Activated CD4-positive, alpha-beta memory T cell treated with anti-CD3 and anti-CD28 coated beads for 36 hours (primary cell): ENCODE data around the gene SF3A1. TPM values are rescaled to one million over a fixed set of nuclear protein-coding genes. Genes with fewer than 3 reads are reported as not detected.
A peak's percentile ranks its signal among the peaks of the same experiment; 100 is the strongest.

Source experiments
- CTCF ChIA-PET: fragments of 350-600 bp; sonication (Branson Sonifier 250); formaldehyde crosslinking; loops from one replicate; lab custom pipeline; 2021; ENCODE audit warnings: antibody characterized with exemption, inconsistent platforms; lab: Charles Lee
- POLR2A ChIA-PET: fragments of 350-600 bp; sonication (Branson Sonifier 250); formaldehyde crosslinking; loops from one replicate; lab custom pipeline; 2021; ENCODE audit warnings: antibody characterized with exemption; lab: Charles Lee
- DNase-seq: peaks from one replicate; pipeline ENCODE4 v3.0.0-alpha.2; 2020
- H3K27ac Mint-ChIP-seq: one replicate; pipeline ENCODE4 v1.8.0; 2021; ENCODE audit warnings: mixed read lengths
- H3K27me3 Mint-ChIP-seq: one replicate; pipeline ENCODE4 v1.8.0; 2021; ENCODE audit warnings: mixed read lengths
- H3K36me3 Mint-ChIP-seq: one replicate; pipeline ENCODE4 v1.8.0; 2021; ENCODE audit warnings: mixed read lengths
- H3K4me1 Mint-ChIP-seq: one replicate; pipeline ENCODE4 v1.8.0; 2021; ENCODE audit warnings: low read depth, mixed read lengths
- H3K4me3 Mint-ChIP-seq: one replicate; pipeline ENCODE4 v1.8.0; 2021; ENCODE audit warnings: mild to moderate bottlenecking, mixed read lengths
- H3K9me3 Mint-ChIP-seq: one replicate; pipeline ENCODE4 v1.8.0; 2021; ENCODE audit warnings: mixed read lengths
- intact Hi-C: fragments of 100-400 bp; cut with micrococcal nuclease; formaldehyde crosslinking; loops from one replicate; pipeline ENCODE4 v1.15.1; 2023
- total RNA-seq, 2 experiments: library from RNA; stranded (reverse); gene quantifications; one replicate each; pipeline ENCODE4 v1.2.3, GENCODE V29; 2021

SF3A1 gene
- total RNA-seq, 2 experiments from 2014 or later, result 255 to 273 TPM

DNA sequence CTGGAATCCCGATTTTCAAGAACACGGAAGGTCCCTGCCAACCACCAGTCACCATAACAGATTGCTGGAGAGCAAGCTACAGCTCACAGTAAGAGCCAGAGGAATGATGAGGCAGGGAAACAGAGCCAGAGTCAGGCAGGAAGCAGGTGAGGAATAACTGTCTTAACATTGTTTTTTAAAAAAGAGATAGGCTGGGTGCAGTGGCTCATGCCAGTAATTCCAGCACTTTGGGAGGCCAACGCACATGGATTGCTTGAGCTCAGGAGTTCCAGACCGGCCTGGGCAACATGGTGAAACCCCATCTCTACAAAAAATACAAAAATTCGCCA lies 53.9 kb downstream of the SF3A1 start:
- Mint-ChIP-seq H3K27ac (peak overlapping the region; percentile 98), H3K27me3 (no peaks in the 10 kb centered on the region), H3K36me3 (peaks cover 17% of the 10 kb centered on the region), H3K4me1 (peaks cover 90% of the 10 kb centered on the region), H3K9me3 (no peaks in the 10 kb centered on the region), H3K4me3 (no peak overlapping the region)
- no peak for DNase-seq
- intact Hi-C loops, result no loop called here
- POLR2A ChIA-PET, result interaction anchor here (0.8 to 3.6 kb wide), 4 partner anchors 12 to 53 kb away, joined by 3 to 11 read pairs (median 4); no protein-coding TSS in a partner anchor
- CTCF ChIA-PET, result interaction anchor here (1.1 to 4.3 kb wide), 4 partner anchors 12 to 85 kb away, joined by 5 to 22 read pairs (median 6); partner anchors contain the start of genes CASTOR1 and RNF215

DNA sequence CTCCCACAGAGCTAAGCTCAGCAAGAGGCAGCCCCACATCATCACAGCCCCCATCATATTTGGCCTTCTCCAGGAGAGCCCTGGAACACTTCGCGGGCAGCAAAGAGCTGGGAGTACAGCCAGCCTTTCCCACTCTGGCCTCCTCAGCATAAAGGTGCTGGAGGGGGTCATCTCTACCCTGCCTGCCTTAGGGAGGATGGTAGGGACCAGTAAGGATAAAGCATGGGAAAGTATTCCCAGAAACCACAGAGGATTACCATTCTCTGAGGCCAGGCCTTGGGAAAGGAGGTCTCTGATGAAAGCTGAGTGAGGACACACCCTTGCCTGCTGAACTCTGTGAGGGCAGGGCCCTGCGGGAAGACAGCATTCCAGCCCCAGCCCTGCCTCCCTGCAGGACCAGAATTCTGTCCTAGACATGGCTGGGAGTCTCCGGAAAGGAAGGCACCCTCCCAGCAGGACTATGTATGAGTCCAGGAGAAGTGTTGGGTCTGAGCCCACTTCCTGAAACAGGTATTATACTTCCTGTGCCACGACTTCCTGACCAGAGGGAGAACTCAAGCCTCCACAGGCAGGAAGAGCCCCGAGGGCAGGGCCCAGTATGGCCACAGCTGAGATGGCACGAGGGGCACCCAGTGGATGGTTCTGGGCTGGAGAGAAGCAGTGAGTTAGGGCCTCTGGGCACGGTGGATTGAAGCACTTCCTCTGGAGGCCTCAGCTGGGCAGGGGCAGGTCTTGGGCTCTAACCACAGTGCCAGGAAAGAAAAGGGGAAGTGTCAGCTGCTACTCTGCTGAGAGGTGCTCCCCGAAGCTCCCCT lies 54.5 kb downstream of the SF3A1 start:
- H3K27me3 Mint-ChIP-seq, result no peaks in the 10 kb centered on the region
- ChIA-PET POLR2A (interaction anchor here (1.1 to 3.6 kb wide), 2 partner anchors 11 to 46 kb away, joined by 5 to 11 read pairs; no protein-coding TSS in a partner anchor), CTCF (interaction anchor here (1.1 to 4.3 kb wide), 4 partner anchors 12 to 85 kb away, joined by 5 to 22 read pairs (median 6); partner anchors contain the start of genes CASTOR1 and RNF215)
- H3K36me3 Mint-ChIP-seq, result peaks cover 17% of the 10 kb centered on the region
- peaks cover 91% of the 10 kb centered on the region for H3K4me1 Mint-ChIP-seq
- peak overlapping the region; percentile 98 for H3K27ac Mint-ChIP-seq
- no peak overlapping the region for H3K4me3 Mint-ChIP-seq
- DNase-seq, result no peak
- intact Hi-C loops, result no loop called here
- H3K9me3 Mint-ChIP-seq, result no peaks in the 10 kb centered on the region

DNA sequence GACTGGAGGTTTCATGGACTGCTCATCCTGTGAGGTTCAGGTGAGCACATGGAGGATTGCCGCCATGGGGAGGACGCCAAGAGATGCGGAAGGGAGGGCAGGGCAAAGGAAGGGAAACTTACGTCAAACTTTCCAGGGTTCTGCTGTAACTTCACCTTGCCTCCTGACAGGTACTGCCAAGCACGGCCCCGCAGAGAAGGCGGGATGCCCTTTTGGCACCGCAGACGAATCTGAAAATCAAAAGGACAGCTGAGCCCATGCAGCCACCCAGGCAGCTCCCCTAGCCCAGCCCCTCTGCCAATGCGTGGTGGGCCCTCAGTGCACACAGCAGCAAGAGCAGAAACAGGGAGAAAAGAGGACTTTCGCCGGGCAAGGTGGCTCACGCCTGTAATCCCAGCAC lies 57.4 kb downstream of the SF3A1 start:
- DNase-seq, result no peak
- H3K9me3 Mint-ChIP-seq, result no peaks in the 10 kb centered on the region
- POLR2A ChIA-PET, result interaction anchor here (1.0 kb wide), 1 partner anchor 15 kb away, joined by 3 read pairs; no protein-coding TSS in a partner anchor
- peaks cover 79% of the 10 kb centered on the region for H3K4me1 Mint-ChIP-seq
- no peak overlapping the region for H3K27ac Mint-ChIP-seq
- H3K36me3 Mint-ChIP-seq, result peaks cover 18% of the 10 kb centered on the region
- CTCF ChIA-PET, result interaction anchor here (3.2 kb wide), 1 partner anchor 11 kb away, joined by 25 read pairs; the partner anchor contains the start of gene CASTOR1
- intact Hi-C loops, result no loop called here
- H3K4me3 Mint-ChIP-seq, result no peak overlapping the region
- no peaks in the 10 kb centered on the region for H3K27me3 Mint-ChIP-seq

DNA sequence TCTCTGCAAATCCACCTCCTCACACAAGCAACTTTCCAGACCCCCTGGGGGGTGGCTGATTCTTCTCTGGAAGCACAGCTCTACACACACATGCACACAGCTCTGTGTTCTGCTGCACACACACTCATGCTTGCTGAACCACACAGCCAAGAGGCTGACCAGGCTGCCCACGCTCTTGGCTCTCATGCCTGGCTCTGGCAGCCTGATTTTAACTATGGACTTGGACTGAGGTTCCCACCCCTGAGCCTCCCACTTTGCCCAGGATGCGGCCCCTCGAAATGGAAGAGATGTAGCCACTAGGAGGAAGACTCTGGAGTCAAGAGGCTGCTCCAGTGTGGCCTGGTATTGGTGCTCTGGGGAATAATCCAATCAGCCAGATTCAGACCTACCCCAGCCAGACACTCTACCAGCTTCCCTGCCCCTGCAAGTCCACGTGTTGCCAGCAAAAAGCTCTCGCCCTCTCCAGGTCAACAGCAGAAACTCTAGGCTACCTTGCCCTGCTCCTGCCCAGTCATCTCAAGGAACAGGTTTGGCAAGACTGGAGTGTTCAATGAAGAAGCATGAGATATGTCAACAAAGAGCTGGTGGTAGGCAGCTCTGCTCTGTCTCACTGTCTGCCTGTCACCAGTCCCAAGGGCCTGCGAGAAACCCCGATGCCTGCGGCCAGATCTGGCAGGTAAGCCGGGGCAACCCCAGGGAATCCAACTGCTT lies 58.5 kb downstream of the SF3A1 start:
- Mint-ChIP-seq H3K4me1 (peaks cover 68% of the 10 kb centered on the region), H3K27me3 (no peaks in the 10 kb centered on the region), H3K9me3 (no peaks in the 10 kb centered on the region), H3K36me3 (peaks cover 17% of the 10 kb centered on the region), H3K27ac (peak overlapping the region; percentile 51), H3K4me3 (no peak overlapping the region)
- intact Hi-C loops, result no loop called here
- ChIA-PET CTCF (interaction anchor here (2.5 to 3.2 kb wide), 2 partner anchors 9 to 10 kb away, joined by 14 to 25 read pairs; partner anchors contain the start of gene CASTOR1), POLR2A (interaction anchor here (1.0 kb wide), 1 partner anchor 16 kb away, joined by 3 read pairs; no protein-coding TSS in a partner anchor)
- no peak for DNase-seq

DNA sequence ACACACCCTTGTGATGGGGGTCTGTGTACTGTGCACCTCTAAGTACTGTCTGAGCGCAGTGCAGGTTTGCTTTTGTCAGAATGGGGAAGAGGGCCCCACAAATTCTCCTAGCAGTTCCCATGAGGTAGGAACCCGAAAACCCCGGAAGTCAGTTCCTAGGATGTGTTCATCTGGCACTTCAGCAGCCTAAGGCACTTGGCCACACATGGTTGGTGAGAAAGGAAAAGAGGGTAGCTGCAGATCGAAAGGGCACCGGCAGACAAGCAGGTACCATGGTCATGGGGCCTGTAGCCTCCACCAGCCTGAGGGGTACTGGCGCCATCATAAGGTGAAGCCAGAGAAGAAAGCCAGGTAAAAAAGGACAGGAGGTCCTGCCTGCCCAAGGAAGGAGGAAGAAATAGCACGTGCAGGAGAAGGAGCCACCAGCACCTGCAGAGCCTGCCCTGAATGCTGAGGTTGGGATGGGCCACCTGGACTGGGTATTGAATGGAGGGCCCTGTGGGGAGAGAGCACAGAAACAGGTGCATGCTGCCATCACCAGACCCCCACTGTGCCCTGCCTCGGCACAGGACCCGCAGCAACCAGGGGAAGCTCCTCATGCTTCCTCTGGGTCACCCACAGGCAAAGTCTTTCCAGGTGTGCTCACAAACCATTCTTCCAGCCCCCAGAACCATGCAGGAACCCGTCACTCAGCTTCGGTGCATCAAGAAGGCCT lies 59.3 kb downstream of the SF3A1 start:
- Mint-ChIP-seq H3K4me1 (peaks cover 60% of the 10 kb centered on the region), H3K4me3 (no peak overlapping the region), H3K27me3 (no peaks in the 10 kb centered on the region), H3K9me3 (no peaks in the 10 kb centered on the region), H3K27ac (peak overlapping the region; percentile 61), H3K36me3 (peaks cover 19% of the 10 kb centered on the region)
- POLR2A ChIA-PET, result no interaction called here
- no peak for DNase-seq
- intact Hi-C loops, result no loop called here
- CTCF ChIA-PET, result interaction anchor here (2.5 kb wide), 1 partner anchor 10 kb away, joined by 14 read pairs; no protein-coding TSS in a partner anchor

DNA sequence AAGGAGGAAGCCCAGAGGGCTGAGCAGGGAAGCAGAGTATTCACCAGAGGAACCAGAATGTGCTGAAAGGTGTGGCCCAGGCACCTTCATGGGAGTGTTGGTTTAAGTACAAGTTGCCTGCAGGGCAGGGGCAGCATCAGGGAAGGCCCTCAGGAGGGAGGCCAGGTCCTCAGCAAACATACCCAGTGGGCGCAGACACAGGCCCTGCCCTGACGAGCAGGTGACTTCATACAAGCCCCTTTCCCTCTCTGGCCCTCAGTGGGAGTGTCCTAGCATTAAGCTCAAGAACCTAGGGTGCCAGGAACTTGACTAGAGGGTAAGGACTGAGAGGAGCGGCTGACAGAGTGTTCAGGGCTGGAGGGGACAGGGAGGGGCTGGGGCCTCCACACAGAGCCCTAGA lies 59.9 kb downstream of the SF3A1 start:
- H3K27ac Mint-ChIP-seq, result peak overlapping the region; percentile 61
- no peak overlapping the region for H3K4me3 Mint-ChIP-seq
- peaks cover 19% of the 10 kb centered on the region for H3K36me3 Mint-ChIP-seq
- H3K9me3 Mint-ChIP-seq, result no peaks in the 10 kb centered on the region
- H3K4me1 Mint-ChIP-seq, result peaks cover 54% of the 10 kb centered on the region
- H3K27me3 Mint-ChIP-seq, result no peaks in the 10 kb centered on the region
- ChIA-PET CTCF (interaction anchor here (2.1 to 2.5 kb wide), 2 partner anchors 9 to 90 kb away, joined by 5 to 14 read pairs; partner anchors contain the start of gene RNF215), POLR2A (no interaction called here)
- DNase-seq, result no peak
- intact Hi-C loops, result no loop called here

DNA sequence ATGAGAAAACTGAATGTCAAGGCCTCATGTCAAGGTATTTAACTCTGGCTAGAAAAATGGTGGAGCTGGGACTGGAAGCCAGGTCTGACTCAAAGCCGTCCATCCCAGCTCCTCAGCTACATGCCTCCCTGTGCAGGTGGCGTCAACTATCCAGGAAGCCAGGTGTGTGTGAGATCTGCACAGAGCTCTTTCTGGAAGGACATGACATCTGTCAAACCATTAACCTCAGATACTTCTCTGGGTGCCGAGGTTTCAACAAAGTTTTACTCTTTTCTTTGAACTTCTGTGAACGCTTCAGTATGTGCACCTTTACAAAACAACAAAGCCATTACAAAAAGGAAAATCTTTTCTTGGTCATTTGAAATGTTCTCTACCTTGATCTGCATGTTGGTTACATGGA lies 60.4 kb downstream of the SF3A1 start:
- intact Hi-C loops, result no loop called here
- Mint-ChIP-seq H3K27ac (peak overlapping the region; percentile 61), H3K27me3 (no peaks in the 10 kb centered on the region), H3K9me3 (no peaks in the 10 kb centered on the region), H3K4me3 (no peak overlapping the region), H3K36me3 (peaks cover 16% of the 10 kb centered on the region), H3K4me1 (peaks cover 49% of the 10 kb centered on the region)
- CTCF ChIA-PET, result interaction anchor here (1.2 to 2.5 kb wide), 3 partner anchors 8 to 96 kb away, joined by 3 to 14 read pairs (median 5); partner anchors contain the start of gene RNF215
- POLR2A ChIA-PET, result interaction anchor here (0.5 kb wide), 1 partner anchor 449 kb away, joined by 3 read pairs; no protein-coding TSS in a partner anchor
- DNase-seq, result no peak

DNA sequence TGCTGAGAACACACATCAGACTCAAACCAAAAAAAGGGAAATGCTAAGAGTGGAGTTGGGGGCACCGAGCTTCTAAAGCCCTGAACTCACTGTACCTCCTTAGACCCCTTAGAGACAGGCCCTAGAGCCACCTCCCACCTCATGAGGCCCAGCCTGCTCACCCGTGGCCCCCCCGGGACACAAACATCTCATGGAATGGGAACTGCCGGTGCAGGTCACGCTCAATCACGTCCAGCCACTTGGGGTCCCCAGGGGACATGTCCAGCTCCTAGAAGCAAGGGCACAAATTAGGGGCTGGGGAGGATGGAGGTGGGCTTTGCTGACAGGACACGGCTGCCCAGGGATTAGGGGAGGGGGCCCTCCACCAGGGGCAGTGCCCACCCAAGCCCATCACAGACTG lies 61.1 kb downstream of the SF3A1 start:
- no peak for DNase-seq
- H3K27ac Mint-ChIP-seq, result no peak overlapping the region
- H3K9me3 Mint-ChIP-seq, result no peaks in the 10 kb centered on the region
- POLR2A ChIA-PET, result interaction anchor here (0.5 kb wide), 1 partner anchor 450 kb away, joined by 3 read pairs; no protein-coding TSS in a partner anchor
- H3K36me3 Mint-ChIP-seq, result peaks cover 10% of the 10 kb centered on the region
- intact Hi-C loops, result no loop called here
- H3K4me1 Mint-ChIP-seq, result peaks cover 42% of the 10 kb centered on the region
- H3K4me3 Mint-ChIP-seq, result no peak overlapping the region
- H3K27me3 Mint-ChIP-seq, result no peaks in the 10 kb centered on the region
- CTCF ChIA-PET, result interaction anchor here (1.2 to 2.5 kb wide), 3 partner anchors 8 to 96 kb away, joined by 3 to 14 read pairs (median 5); partner anchors contain the start of gene RNF215

DNA sequence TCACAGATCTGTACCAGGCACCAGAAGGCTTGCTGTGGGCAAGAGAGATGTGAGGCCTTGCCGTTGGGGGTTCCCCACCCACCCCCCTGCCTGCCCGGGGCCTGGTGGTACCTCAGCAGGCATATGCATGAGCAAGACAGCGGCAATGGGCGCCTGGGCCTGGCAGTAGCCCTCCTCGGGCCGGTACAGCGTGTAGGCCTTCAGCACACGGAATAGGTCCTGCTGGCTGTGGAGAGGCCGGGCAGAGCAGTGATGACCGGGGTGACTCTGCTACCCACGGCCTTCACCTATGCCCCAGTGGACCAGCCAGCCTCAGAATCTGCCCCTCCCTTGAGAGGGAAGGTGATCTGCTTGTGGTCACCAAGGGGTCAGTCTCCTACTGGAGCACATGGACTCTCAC lies 61.9 kb downstream of the SF3A1 start:
- Mint-ChIP-seq H3K9me3 (no peaks in the 10 kb centered on the region), H3K36me3 (peaks cover 10% of the 10 kb centered on the region), H3K27ac (no peak overlapping the region), H3K4me3 (no peak overlapping the region), H3K4me1 (peaks cover 44% of the 10 kb centered on the region), H3K27me3 (no peaks in the 10 kb centered on the region)
- POLR2A ChIA-PET, result interaction anchor here (1.6 kb wide), 1 partner anchor 10 kb away, joined by 4 read pairs; no protein-coding TSS in a partner anchor
- CTCF ChIA-PET, result interaction anchor here (2.1 kb wide), 1 partner anchor 92 kb away, joined by 5 read pairs; the partner anchor contains the start of gene RNF215
- no peak for DNase-seq
- intact Hi-C loops, result no loop called here

DNA sequence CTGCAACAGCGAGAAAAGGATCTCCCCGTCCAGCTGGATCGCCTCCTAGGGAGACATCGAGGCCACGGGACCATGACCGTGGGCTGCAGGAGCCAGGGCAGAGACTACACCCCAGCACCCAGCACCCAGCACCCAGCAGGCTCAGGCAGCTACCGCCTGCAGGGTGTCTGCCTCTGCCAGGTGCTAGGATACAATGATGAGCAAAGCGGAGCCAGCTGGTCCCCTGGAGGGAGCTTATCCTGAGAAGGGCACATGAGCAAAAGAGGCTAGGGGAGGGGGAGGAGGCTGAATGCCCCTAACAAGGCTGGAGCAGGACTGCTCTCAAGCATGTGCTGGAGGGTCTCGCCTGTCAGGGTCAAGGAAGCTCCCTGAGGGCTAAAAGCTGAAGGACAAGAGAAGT lies 62.6 kb downstream of the SF3A1 start:
- ChIA-PET CTCF (no interaction called here), POLR2A (interaction anchor here (1.6 kb wide), 1 partner anchor 11 kb away, joined by 4 read pairs; no protein-coding TSS in a partner anchor)
- H3K27me3 Mint-ChIP-seq, result no peaks in the 10 kb centered on the region
- peaks cover 7% of the 10 kb centered on the region for H3K36me3 Mint-ChIP-seq
- H3K4me1 Mint-ChIP-seq, result peaks cover 42% of the 10 kb centered on the region
- H3K4me3 Mint-ChIP-seq, result no peak overlapping the region
- no peak overlapping the region for H3K27ac Mint-ChIP-seq
- no peaks in the 10 kb centered on the region for H3K9me3 Mint-ChIP-seq
- no peak for DNase-seq
- intact Hi-C loops, result no loop called here

DNA sequence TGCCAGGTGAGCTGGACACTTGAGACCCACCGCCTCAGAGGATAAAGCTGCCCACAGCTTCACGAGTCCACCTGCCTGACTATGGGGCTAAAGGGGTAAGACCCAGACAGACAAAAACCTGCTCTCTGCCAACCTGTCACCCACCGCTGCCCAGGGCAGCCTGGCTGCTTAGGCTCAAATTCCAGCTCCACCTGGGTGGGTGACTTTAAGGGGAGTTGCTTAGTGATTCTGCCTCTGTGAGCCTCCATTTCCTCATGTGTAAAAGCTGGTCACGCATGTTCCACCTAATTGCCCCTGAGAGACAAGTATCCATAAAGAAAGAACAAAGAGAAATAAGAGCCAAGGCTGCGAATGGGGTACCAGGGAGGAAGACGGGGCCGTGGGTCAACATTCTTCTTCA lies 63.7 kb downstream of the SF3A1 start:
- Mint-ChIP-seq H3K9me3 (no peaks in the 10 kb centered on the region), H3K27ac (no peak overlapping the region), H3K4me3 (no peak overlapping the region), H3K36me3 (peaks cover 7% of the 10 kb centered on the region), H3K27me3 (no peaks in the 10 kb centered on the region), H3K4me1 (peaks cover 38% of the 10 kb centered on the region)
- DNase-seq, result no peak
- POLR2A ChIA-PET, result interaction anchor here (1.2 kb wide), 1 partner anchor 92 kb away, joined by 3 read pairs; no protein-coding TSS in a partner anchor
- intact Hi-C loops, result no loop called here
- CTCF ChIA-PET, result interaction anchor here (6.8 kb wide), 1 partner anchor 95 kb away, joined by 414 read pairs; the partner anchor contains the start of gene RNF215
